Occipital lobe (tissue), 2 donors: ENCODE data around the gene GRK4. TPM values are rescaled to one million over a fixed set of nuclear protein-coding genes. Genes with fewer than 3 reads are reported as not detected.

Source experiments
- DNase-seq: peaks from one replicate; lab custom pipeline; 2025; lab: John Stamatoyannopoulos, UW
- total RNA-seq: library from RNA; depleted of rRNA; stranded (reverse); fragments of >200 nt; gene quantifications from one replicate; pipeline ENCODE4 v1.2.3, GENCODE V29; 2014

Gene GRK4
- total RNA-seq, 1 donor from 2014 or later: 53.8 TPM

DNA sequence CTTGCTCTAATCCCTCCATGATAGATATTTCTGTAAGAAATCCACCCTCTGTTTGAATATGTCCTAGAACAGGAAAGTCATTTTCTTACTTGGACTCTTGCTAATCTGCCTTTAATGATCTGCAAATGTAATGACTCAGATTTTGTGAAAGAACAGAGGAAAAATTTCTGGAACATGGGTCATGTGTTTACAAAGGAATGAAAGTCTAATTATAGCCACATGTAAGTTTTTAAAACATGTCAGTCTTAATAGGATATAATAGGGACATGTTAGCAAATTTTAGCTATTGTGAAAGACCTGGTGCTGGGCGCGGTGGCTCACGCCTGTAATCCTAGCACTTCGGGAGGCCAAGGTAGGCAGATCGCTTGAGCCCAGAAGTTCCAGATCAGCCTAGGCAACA, 47.6 kb downstream of the GRK4 start:
- DNase-seq: no peak

DNA sequence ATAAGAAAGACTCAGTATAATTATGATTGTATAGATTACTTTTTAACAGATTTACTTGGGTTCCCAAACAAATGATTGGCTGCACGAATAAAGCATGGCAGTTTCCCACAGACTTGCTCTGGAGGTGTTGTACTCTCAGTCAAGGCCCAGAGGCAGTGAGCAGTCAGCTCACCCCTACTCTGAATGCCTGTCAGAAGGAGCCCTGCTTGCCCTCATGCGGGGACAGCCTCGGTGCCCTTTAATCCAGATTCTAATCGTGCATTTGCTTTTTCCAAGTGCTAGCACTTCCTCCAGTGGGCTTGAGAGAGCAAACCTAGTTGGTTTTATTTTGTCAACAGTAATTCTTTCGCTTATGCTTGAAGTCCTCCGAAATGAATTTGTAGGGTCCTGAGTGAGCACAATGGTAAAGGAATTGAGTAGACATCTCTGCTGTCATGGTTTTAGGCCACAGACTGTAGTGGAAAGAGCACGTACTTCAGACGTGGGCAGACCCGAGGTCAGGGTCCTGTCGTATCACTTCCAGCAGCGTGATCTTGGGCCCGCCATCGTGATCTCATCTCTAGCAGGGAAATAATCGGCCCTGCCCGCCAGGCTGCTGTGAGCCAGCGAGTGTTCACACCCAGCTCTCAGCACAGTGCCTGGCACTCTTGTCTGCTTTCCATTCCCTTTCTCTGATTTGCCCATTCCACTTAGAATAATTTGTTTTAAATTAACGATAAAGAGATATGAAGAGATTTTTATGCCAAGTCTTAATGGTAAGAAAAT, 48.3 kb downstream of the GRK4 start:
- no peak for DNase-seq

DNA sequence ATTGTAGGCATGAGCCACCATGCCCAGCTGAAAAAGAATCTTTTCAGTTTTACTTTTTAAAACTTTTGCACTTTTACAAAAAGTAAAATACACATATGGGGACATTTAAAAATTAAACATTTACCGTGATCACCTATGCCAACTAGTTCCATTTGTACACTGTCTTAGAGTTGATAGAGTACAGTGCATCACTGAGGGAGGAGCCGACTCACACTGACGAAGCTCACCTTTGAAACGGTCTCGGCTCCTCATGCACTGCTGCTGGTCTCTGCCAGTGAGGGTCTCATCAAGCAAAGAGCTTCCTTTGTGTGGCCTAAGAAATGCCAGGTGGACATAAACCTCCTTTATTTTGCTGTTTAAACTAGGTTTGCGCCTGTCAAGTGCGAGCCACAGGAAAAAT, 50.0 kb downstream of the GRK4 start:
- DNase-seq: no peak

DNA sequence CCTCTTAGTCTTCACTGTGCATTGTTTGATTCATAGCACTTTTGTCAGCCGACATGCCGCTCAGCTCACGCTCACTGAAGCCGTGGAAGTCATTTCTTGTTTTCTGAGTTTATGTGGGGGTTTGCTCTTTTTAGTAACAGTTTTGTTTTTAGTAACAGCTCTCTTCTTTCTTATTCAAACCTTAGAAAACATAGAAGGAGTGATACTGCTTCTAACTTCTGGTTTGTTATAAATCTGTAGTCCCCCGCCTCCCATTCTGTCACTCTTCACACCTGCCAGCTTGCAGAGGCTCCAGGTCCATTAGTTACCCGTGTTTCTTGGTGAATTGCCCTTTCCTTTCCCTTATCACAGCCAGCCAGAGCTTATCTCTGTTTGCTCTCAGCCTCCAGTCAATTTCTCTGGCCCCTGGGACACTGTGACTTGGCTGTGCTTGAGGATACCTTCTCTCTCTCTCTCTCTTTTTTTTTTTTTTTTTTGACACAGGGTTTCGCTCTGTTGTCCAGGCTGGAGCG, 50.5 kb downstream of the GRK4 start:
- no peak for DNase-seq

DNA sequence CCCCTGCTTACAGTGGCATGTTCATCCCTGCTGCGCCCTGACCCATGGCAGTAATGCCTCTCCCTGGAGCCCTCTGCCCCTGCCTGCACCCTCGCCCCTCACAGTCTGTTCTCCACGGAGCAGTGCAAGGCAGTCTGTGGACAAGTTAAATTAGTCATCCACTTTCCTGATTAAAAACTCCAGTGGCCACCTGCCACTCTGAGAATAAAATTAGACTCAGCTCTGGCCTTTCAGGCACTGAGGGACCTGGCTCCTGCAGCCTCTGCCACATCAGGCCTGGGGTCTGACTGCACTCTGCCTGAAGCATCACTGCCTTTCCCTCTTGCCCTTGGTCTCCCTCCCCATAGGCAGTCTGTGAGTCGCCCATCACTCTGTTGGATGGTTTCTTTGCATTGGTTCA, 53.6 kb downstream of the GRK4 start:
- no peak for DNase-seq

DNA sequence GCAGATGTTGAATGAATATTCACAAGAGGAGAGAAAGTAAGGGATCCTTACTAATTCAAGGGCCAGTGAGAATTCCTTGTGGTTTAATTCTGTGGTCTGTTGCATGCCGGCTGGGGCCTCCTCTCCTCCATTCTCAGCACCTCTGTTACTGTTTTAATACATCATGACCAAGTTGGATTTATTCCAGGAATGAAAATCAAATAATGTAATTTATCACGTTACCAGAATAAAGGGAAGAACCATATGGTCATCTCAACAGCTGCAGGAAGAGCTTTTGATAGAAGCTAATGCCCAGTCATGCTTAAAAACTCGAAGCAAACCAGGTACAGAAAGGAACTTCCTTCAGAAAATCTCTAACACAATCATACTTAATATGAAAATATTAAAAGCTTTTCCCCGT, 54.1 kb downstream of the GRK4 start:
- DNase-seq: no peak

DNA sequence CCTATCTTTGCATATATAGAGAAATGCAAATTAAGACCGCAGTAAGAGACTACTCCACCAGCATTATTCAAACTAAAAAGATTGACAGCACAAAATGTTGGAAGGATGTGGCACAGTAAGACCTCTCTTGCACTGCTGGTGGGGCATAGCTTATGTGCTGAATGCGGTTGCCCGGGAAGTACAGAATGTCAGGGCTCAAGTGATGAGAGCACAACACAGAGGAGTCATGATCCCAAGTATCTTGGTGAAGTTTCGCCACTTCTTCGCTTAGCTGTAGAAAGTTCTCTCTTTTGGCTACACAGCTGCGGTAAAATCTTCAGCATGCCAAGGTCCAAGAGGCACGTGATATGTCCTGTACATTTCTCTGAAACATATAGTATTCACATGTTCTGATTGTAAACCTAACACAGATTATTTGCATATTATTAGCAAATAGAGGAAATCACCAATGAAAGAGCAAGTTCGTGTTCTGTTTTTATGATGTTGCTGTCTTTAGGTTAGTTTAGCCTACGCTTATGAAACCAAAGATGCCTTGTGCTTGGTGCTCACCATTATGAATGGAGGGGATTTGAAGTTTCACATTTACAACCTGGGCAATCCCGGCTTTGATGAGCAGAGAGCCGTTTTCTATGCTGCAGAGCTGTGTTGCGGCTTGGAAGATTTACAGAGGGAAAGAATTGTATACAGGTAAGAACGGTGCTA, 55.9 kb downstream of the GRK4 start:
- DNase-seq: no peak

DNA sequence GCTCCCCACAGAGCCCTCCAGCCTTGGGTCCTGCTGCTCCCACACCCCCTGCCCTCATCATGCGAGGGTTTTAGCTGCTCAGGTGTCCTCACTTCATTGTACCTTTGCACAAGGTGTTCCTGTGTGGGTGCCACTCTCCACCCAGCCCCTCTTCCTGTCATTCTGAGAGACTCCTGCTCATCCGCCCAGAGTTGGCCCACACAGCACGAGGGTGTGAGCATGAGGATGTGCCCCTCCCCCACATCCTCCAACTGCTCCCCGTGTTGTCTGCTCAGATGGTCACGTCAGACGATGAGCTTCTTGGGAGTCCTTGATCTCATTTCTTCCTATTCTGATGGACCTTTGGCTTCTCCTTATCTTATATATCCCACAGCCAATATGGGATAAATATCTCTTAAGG, 57.8 kb downstream of the GRK4 start:
- DNase-seq: no peak

DNA sequence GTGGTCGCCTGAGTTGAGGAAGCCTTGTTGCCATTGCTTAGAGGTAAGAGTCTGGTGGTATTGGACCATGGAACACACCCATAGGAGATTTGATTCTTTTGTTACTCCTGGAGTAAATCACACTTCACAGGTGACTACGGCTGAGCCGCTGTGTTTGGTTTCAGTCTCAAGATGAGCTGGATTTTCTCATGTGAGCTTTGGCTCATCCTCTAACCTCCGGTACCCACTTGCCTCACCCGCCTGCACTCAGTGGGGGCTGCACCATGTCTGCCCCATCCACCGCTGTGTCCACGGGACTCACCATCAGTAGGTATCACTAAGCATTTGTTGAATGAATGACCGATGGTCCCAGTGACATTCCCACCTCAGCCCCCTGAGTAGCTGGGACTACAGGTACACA, 58.3 kb downstream of the GRK4 start:
- DNase-seq: no peak

DNA sequence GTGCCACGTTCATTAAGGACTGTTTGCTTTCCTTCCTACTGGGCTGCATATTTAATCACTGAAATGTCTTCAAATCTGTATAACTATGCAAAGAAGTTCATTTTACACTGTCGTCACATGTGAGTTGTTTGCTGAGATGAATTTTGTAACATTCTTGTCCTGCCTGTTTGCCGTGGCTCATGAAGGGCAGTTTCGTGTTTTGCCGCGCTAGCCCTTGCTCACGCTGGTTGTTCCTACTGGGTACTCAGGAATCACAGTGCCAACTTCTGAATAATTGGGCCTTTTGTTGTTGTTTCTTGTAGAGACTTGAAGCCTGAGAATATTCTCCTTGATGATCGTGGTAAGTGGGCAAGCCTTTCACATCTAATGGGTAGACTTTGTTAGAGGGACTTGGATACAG, 58.7 kb downstream of the GRK4 start:
- DNase-seq: no peak

DNA sequence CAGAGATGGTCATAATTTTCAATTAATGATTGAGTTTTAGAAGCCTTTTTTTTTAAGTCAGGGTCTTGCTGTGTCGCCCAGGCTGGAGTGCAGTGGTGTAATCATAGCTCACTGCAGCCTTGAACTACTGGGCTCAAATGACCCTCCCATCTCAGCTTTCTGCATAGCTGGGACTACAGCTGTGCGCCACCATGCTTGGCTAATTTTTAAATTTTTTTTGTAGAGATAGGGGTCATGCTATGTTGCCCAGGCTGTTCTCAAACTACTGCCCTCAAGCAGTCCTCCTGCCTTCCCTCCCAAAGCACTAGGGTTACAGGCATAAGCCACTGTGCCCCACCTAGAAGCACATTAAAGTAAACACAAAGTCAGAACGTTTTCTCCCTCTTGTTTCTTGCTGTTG, 59.3 kb downstream of the GRK4 start:
- no peak for DNase-seq

DNA sequence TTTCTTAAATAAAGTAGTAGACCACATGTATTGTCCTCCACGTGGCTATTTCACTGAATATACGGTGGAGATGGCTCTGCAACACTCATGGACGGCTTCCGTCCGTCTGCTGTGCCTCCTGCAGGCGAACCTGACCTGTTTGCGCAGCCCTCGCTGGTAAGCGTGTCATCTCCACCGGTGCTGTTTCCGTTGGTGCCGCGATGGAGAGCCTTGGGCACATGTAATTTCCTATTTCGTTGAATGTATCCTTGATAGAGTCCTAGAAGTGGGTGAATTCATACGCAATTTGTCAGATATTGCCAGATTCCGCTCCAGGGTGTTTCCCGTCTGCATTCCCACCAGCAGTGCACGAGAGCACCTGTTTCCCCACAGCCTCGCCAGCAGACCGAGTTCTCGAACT, 62.5 kb downstream of the GRK4 start:
- no peak for DNase-seq

DNA sequence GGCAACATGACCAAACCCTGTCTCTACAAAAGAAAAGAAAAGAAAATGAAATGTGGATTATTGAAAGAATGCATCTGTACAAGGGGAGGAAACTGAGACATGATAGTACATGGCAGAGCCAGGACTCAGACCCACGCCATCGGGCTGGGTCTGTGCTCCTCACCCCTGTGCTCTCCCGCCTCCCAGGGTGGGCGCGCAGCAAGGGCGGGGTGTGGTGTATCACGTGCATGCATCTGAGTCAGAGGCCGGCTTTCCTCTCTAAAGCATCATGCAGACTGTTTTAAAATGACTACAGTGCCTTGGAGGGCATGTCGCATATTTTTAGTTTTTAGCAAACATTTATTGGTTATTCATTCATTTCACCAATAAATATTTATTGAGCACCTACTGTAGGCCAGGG, 63.2 kb downstream of the GRK4 start:
- DNase-seq: no peak

DNA sequence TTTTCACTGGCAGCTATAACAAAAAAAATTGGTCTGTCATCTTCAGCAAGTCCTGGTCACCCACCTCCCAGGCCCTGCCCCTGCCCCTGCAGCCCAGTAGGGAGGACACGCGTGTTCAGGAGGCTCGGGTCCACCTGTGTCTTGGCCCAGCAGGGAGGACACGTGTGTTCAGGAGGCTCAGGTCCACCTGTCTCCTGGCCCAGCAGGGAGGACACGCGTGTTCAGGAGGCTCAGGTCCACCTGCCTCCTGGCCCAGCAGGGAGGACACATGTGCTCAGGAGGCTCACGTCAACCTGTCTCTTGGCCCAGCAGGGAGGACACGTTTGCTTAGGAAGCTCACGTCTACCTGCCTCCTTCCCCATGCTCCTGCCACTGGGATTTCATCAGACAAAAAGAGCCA, 66.1 kb downstream of the GRK4 start:
- DNase-seq: no peak

DNA sequence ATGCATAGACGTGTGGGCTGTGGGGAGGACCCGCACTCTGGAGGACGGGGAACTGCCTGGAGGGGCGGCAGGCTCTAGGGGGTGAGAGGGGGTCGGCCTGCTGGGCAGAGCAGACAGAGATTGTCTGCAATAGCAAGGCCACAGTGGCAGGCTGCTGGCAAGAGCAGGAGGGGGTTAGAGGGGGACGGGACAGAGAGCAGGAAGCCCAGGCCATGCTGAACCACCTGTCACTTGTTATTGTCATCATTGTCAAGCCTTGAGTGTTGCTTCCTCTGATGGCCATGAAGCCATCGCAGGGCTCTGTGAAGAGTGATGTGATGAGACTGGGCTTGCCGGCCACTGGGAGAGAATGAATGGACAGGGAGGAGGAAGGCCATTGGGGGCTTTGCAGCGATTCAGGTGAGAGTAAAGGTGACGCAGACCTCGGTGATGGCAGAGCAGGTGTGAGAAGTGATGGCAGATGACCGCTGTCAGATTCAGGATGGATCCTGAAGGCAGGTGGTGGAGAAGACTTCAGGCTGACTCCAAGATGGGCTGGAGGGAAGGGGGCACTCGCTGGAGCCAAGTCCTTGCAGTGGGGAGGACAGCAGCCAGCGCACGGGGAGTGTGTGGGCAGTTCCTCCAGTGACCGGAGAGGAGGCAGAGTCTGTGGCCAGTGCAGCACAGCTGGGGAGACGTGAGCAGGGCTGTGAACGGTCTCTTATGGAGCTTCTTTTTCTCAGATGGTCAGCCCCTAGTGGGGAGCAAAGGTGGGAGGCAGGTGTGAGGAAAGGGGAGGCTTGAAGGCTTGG, 67.4 kb downstream of the GRK4 start:
- no peak for DNase-seq

DNA sequence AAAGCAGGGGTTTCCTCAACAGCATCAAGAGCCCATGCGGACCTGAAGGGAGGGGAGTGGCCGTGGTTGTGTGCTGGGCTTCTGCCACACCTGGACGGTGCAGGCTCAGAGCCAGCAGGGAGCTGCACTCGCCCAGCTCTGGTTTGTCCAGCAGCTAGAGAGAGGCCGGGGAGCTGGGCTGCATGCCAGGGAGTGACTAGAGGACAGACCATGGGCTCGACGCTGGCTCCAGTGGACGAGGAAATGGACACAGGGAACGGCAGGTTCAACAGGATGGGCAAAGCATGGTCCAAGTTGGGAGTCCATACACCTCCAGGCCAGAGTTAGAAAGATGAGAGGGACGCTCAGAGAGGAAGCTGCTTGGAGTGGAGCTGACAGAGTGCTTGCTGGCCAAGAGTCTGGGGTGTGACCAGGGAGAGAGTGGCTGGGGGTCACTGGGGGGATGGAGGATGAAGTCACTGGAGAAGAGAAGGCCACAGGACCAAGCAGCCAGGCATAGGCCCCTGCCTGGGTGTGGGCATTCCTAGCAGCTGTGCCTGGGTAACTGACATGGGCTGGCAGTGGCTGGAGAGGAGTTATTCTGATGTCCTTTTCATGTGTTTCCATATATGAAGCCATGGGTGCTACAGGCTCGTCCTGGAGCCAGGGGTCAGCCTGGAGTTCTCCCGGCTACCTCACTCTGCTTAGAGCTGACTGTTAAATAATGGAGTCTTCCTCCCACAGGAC, 68.1 kb downstream of the GRK4 start:
- DNase-seq: no peak

DNA sequence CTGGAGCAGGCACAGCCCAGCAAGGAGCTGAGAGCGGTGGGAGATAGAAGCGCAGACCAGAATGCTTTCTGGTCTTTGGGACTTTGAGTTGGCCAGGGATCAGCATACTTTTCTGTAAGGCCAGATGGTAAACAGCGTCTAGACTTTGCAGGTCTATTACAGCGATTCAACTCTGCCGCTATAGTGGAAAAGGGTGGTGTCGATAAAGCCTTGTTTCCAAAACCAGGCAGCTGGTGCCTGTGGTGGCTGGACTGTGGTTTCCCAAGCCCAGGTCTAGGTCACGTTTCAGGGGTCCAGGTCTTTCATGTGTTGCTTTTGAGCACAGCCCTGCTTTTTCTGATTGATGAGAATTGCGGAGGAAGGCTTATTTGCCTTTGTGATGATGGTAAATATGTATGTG, 70.9 kb downstream of the GRK4 start:
- DNase-seq: no peak

DNA sequence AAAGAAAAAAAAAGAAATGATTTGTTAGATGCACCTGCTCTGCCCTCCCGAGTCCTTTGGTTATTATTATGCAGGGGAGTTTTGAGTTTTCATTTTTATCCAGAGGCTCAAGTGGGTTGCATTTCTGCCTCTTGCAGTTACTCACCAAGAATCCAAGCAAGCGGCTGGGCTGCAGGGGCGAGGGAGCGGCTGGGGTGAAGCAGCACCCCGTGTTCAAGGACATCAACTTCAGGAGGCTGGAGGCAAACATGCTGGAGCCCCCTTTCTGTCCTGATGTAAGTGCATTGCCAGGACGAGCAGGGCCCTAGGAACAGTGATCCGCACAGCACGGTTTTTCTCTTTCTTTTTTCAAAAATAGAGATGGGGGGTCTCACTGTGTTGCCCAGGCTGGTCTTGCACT, 71.9 kb downstream of the GRK4 start:
- DNase-seq: no peak

DNA sequence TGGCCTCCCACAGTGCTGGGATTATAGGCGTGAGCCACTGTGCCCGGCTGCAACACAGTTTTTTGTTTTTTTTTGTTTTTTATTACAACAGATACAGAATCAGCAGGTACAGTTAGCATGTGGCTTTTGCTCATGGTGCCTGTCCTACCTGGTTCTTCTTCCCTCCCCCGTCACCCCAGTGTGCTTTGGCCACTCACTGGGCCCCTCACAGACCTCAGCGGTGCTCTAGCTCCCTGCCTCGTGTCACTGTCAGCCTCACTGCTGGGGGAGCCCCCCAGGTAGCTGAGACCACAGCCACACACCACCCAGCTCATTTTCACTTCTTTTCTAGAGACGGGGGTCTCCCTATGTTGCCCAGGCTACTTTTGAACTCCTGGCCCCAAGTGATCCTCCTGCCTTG, 72.3 kb downstream of the GRK4 start:
- DNase-seq: no peak

DNA sequence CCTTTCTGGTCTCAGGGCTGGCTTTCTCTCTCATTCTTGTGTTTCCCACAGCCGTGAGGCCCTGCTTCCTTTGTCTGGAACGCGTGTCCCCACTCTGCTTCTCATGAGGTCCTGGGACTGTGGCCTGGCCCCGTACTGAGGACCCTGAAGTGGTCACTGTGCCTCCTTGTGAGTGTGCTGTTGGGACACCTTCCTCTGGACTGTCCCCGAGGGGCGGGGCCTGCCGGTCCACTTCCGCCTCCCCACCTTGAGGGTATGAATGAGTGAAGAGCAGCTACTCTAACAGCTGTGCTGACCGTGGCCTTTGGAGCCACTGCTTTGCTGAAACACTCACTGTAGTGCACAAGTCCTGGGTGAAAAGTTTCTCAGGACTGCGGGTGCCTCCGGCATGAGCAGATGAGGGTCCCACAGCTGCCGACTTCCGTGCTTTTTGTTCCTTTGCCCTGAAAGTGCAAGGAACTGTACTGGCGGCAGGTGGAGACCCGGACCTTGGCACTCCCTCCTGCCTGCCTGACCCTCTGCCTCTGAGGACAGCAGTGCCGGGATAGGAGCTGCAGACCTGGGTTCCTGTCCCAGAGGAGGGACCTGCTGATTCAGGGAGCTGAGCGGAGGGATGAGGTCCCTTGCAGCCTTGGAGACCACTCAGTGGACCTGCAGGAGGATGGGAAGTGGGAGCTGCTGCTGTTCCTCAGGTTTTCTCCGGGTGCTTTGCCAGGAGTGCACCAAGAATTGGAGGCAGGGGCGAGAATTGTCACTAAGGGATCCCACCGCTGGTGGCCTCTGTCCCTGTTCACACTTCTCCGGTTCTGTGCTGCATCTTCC, 73.0 kb downstream of the GRK4 start:
- no peak for DNase-seq

DNA sequence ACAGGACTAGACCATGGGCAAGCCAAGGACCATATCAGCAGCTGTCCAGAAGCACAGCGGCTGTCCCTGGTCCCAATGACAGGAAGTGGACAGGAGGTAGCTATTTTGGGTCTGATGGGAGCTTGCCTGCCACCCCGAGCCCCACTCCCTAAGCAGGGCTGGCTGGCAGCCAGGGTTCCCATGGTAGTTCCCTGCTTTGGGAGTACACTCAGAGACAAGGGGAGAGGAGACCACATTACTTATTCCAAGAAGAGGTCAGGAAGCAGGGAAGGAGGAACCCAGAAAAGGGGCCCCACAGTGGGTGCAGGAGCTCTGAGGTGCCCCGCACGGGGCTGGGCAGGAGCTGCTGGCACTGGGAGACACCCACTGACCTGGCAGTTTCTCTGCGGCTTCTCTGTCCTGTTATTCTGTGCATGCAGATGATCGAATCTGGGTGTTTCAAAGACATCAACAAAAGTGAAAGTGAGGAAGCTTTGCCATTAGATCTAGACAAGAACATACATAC, 74.6 kb downstream of the GRK4 start:
- DNase-seq: no peak
